GM21619 (cell line): ENCODE results near the gene SNED1.

ENCODE experiments used
- ATAC-seq: cut with Tn5 transposase; IDR thresholded peaks from one replicate; pipeline ENCODE4 v1.9.1; 2021; ENCODE audit not compliant: unreplicated experiment

The SNED1 gene

GRCh38 chr2:241066171-241066892 is 67.9 kb downstream of the SNED1 start:
- ATAC-seq: no peak

DNA sequence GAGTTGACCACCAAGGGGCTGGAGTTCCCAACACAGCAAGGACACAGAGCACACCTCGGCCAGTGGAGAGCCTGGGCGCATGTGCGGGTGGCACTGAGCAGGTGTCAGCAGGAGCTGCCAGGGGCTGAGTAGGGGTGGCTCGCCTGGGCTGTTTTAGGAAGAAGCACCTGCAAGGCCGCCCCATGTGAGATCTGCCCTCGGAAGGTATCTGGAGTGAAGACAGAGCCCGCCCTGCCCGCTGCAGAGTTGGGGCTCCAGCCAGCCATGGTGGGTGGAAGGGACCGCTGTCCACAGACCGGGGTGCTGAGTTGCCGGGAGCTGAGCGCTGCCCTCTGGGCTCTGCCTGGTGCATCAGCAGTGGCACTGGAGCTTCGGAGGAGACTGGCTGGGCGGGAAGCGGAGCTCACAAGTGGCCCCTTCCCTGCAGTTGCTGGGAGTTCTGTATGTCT is 68.5 kb downstream of the SNED1 start:
- no peak for ATAC-seq

GRCh38 chr2:241067501-241068135 is 69.2 kb downstream of the SNED1 start:
- ATAC-seq: no peak

DNA sequence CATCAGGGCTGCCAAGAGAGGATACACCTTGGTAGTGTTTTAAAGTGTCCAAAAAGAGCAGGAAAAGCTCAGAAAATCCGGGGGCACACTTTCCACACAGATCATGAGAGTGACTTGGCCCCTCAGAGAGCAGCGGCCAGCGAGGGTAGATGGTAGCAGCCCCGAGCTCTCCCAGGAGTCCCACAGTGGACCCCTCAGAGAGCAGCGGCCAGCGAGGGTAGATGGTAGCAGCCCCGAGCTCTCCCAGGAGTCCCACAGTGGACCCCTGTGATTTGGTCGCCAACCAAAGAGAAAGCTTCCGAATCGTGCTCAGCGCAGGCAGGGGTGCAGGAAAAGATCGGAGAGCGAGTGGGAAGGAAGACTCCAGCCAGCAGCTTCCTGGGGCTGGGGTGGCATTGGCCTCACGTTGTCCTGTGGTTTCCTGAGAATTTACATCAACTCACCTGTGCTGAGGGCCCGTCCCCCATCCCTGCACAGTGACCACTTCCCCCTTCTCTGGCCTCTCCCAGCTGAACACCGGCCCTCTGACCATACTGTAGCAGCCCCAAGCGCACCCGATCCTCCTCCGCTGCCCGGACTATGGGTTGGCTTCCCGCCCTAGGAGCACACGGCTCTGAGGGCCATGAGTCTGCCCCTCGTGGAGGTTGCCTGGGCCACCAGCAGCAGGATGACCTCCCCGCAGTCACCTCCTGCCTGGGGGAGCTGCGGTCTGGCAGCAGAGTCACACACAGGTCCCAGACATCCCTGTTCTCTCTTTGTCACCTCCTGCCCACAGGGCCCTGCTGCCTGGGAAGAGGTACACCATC is 69.9 kb downstream of the SNED1 start:
- ATAC-seq: no peak

DNA sequence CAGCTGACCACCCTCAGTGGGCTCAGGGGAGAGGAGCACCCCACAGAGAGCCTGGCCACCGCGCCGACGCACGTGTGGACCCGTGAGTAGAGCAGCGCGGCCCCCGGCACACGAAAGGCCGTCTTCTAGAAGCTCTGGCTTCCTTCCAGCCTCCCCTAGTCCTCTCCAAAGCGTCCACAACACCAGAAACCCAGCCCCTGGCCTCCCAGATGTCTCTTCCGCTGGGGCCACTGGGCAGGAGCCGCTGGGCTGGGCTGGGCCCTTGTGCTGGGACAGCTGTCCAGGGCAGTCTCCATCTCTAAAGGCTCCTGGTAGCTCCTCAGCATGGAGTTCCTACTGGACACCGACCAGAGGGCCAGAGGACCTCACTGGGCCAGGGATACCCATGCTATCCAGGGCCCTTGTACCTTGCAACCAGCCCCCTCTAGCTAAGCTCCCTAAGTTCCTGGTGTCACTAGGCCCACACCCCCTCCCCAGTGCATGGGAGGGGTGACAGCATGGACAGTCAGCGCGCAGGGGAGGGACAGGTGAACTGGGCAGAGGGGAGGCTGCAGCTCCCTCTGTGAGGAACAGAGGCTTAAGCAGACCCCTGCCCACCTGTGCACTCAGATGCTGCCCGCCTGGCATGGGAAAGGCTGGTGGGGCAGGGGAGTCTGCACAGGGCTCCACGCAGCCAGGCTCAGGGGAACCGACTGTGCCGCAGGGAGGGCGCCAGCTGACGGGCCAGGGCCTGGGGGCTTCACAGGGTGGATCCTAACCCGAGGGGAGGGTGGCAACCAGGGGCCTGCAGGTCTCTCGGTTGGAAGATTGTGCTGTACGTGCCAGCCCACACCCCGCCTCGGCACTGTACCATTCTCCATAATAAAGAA is 70.8 kb downstream of the SNED1 start:
- no peak for ATAC-seq

- no peak for ATAC-seq
Observed at GRCh38 chr2:241069821-241070281, 71.4 kb downstream of the SNED1 start.

- no peak for ATAC-seq
Observed at GRCh38 chr2:241070361-241070760, 71.9 kb downstream of the SNED1 start.

- no peak for ATAC-seq
Observed at GRCh38 chr2:241070811-241071676, 72.6 kb downstream of the SNED1 start.

DNA sequence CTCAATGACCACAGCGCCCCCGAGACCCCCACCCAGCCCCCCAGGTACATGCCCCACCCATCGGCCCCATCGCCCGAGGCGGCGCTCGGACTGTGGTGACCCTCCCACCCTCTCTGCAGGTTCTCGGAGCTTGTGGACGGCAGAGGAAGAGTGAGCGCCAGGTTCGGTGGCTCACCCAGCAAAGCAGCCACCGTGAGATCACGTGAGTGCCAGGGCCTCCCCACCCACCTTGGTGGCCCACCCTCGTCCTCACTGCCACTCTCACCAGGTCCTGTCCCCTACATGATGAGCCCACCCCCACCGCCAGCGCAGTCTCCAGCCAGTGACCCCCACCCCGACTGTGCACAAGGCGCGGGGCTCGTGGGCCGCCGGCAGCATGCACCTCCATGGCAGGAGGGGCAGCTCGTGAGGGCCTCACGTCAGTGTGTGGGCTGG is 73.3 kb downstream of the SNED1 start:
- ATAC-seq: no peak

GRCh38 chr2:241072151-241072550 is 73.7 kb downstream of the SNED1 start:
- no peak for ATAC-seq

DNA sequence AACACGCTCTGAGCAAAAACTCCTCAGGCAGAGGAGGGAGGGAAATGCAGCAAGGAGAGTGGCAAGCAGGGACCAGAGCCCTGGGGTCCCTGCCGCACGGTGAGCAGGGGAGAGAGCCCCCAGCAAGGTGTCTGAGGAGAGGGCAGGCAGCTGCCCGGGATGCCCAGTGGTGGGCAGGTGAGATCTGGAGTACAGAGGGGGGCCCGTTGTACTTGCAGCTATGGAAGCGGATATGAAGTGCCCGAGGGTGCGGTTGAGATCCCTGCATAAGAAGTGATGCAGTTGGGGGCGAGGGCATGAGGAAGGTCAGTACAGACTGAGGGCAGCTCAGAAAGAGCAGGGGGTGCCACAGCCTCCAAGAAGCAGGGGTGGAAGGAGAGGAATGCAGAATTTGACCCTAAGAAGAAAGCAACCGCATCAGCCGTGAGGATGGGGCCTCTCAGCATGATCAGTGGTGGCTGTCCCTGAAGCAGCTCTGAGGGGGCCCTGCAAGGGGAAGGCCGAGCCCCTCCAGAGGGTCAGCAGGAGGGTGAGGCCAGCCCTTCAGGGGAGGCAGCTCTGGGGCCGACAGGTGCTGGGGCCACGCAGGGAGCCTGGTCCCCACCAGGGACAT is 74.2 kb downstream of the SNED1 start:
- no peak for ATAC-seq

DNA sequence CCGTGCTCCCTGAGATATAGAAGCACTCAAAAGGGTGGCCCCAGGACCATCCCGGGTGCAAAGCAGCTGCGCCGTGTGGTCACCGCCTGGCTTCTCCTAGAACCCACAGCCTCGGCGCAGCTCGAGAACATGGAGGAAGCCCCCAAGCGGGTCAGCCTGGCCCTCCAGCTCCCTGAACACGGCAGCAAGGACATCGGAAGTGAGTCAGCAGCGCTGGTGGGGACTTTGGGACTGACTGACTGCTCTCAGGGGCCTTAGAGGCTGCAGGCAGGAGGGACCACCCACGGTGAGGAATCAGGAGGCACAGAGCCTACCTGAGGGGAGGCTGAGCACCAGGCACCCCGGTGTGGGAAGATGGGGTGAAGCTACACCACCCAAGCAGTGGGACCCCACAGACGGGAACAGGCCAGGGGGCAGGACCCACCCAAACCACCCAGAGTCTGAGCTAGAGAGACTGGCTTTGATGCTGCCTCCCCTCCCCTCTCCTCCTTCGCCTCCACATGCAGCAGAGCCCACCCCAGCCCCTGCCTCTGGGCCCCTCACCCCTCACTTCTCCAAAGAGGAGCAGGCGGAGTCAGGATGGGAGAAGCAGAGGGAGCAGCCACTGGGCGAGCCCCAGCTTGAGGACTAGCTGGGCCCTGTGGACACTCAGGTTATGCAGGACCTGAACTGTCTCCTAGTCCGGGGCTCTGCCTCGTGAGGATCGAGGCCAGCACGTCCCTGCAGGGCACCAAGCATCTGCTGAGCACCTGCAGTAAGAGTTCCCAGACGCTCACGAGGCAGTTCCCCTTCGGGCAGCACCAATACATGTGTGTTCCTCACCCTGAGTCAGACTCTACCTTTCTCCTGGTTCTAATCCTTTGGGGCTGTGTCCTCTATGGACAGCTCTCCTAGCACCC is 75.0 kb downstream of the SNED1 start:
- no peak for ATAC-seq

GRCh38 chr2:241074065-241074818 is 75.8 kb downstream of the SNED1 start:
- no peak for ATAC-seq

- no peak for ATAC-seq
Observed at GRCh38 chr2:241074901-241075540, 76.6 kb downstream of the SNED1 start.

DNA sequence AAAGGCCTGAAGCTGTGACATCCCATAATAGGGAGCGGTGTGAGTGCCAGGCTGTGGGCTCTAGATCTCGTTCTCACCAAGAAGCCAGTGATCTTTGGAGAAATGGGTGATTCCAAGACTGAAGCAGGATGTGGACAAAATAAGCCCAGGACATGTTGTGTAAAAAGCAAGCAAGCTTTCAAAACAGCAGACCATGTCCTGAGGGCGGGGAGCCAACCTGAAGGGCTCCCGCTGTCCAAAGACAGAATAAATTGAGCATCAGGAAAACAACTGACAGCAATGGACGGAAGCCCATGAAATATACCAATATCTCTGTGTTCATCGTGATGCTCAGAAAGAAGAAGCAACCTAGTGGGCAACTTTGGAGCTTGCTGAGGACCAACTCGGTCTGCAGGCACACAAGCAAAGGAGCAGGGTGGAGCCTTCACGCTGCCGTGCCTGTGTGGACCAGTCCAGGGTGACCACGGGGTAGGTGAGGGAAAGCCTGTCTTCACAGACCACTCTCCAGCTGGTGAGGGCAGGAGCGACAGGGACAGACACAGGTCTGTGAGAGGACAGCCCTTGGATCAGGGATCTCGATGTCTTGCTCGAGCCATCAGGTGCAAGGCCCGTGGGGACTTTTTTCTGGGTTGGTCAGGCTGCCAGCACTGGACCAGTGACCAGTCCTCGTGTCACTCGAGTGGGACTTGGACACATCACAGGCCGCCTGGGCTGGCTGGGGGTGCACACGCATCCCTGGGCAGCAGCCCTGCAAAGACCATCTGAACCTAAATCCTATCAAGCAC is 82.2 kb downstream of the SNED1 start:
- no peak for ATAC-seq

DNA sequence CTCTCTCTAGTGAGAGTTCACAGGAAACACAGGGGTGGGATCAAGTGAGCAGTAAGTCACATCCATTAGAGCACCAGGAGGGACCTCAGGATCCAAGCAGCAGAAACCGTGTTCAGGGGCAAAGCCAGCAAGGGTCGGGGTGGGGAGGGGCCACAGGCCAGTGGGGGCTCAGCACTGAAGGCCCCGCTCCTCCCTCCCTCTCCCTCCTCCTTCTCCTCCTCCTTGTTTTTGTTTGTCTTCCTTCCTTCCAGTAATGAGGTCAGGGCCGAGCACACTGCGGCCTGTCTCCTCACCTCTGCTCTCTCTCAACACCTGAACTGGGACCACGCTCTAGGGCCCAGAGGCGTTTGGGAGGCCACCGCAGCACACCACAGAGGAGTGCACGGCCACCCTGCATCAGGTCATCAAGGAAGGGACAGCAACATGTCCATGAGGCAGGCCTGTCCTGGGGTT is 82.8 kb downstream of the SNED1 start:
- ATAC-seq: no peak
